Upper lobe of left lung (tissue), 4 donors: ENCODE data around the gene CLCN1.

ENCODE experiments used
- CTCF ChIP-seq, 6 experiments: fragments of 450-650 bp in 4 of 6; fragments of 200-600 bp in 2 of 6; sonication (generic) in 2 of 6; IDR thresholded peaks; one replicate each; pipeline ENCODE4 v1.5.1; 2016 to 2019; ENCODE audit warnings: antibody characterized with exemption in 6 of 6
- POLR2A ChIP-seq, 4 donors: fragments of 450-650 bp; IDR thresholded peaks; one replicate each; pipeline ENCODE4 v1.5.1; 2016 to 2017; ENCODE audit warnings: antibody characterized with exemption in 4 of 4, mild to moderate bottlenecking in 2 of 4
- POLR2AphosphoS5 ChIP-seq, 2 donors: sonication (generic); formaldehyde crosslinking; IDR thresholded peaks; one replicate each; pipeline ENCODE4 v1.5.1; 2017; ENCODE audit warnings: antibody characterized with exemption in 2 of 2

GRCh38 chr7:143343596-143343995 lies 27.7 kb downstream of the CLCN1 start:
- TF ChIP-seq POLR2AphosphoS5 (IDR thresholded peaks at IDR 0.05): no peak
- TF ChIP-seq POLR2A (IDR thresholded peaks at IDR 0.05): no peak
- no peak for TF ChIP-seq CTCF (IDR thresholded peaks at IDR 0.05)
